ENCODE measurements around the gene TMPRSS6. TPM values are rescaled to one million over a fixed set of nuclear protein-coding genes. Genes with fewer than 3 reads are reported as not detected.

TMPRSS6 gene
- total and polyA plus RNA-seq, 2 of the 8 experiments (the other 6 are each of a cell fraction or from before 2014, with no cell fraction given), result 0.02 TPM; not detected in 1

DNA sequence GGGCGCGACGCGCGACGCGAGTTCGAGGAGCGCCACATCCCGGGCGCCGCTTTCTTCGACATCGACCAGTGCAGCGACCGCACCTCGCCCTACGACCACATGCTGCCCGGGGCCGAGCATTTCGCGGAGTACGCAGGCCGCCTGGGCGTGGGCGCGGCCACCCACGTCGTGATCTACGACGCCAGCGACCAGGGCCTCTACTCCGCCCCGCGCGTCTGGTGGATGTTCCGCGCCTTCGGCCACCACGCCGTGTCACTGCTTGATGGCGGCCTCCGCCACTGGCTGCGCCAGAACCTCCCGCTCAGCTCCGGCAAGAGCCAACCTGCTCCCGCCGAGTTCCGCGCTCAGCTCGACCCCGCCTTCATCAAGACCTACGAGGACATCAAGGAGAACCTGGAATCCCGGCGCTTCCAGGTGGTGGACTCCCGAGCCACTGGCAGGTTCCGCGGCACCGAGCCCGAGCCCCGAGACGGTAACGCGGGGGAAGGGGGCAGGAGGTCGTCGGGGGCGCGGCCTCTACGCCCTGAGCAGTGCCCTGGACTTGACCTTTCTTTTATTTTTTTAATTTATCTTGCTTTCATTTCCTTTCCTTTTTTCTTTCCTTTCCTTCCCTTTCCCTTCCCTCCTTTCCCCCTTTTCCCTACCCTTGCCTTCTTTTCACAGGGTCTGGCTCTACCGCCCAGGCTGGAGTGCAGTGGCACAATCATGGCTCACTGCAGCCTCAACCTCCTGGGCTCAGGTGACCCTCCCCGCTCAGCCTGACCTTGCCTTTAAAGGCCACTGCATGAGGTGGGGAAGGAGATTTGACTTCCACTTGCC, 85.0 kb downstream of the TMPRSS6 start (continued):
- no peak for TF ChIP-seq EP300 (IDR thresholded peaks at IDR 0.05; ENCODE audit: borderline replicate concordance in 1 of 2, low read depth in 2 of 2, low read length in 2 of 2)
